HepG2 (cell line): ENCODE data around the gene TSHZ2. TPM values are rescaled to one million over a fixed set of nuclear protein-coding genes. Genes with fewer than 3 reads are reported as not detected.

ENCODE experiments used
- HNRNPK ChIP-seq: fragments of 200-400 bp; formaldehyde crosslinking; IDR thresholded peaks from 2 replicates; pipeline ENCODE4 v1.6.1; 2018; ENCODE audit warnings: low read length, low read depth, moderate library complexity, mild to moderate bottlenecking; ENCODE audit not compliant: poor library complexity, severe bottlenecking
- MAFF ChIP-seq: IDR thresholded peaks from 2 replicates; pipeline ENCODE4 v1.6.1; 2011; ENCODE audit warnings: low read depth, low read length, improper control_type of control experiment
- PAXIP1 ChIP-seq: sonication (generic); formaldehyde crosslinking; conservative IDR thresholded peaks from 2 replicates; pipeline ENCODE4 v1.4.0; 2020; ENCODE audit warnings: mild to moderate bottlenecking, missing genetic modification reagents, moderate library complexity
- RERE ChIP-seq: IDR thresholded peaks from 2 replicates; pipeline ENCODE4 v1.6.1; 2016; ENCODE audit warnings: low read depth, missing genetic modification reagents, missing compliant biosample characterization
- SNRNP70 ChIP-seq: fragments of 200-400 bp; formaldehyde crosslinking; IDR thresholded peaks from 2 replicates; pipeline ENCODE4 v1.6.1; 2017; ENCODE audit warnings: mild to moderate bottlenecking, low read depth, low read length, moderate library complexity
- SOX5 ChIP-seq: IDR thresholded peaks from 2 replicates; pipeline ENCODE4 v1.6.1; 2016; ENCODE audit warnings: borderline replicate concordance
- ZBTB44 ChIP-seq: sonication (generic); formaldehyde crosslinking; IDR thresholded peaks from 2 replicates; pipeline ENCODE4 v1.4.0; 2020; ENCODE audit warnings: missing genetic modification reagents
- ZBTB8A ChIP-seq: sonication (generic); formaldehyde crosslinking; IDR thresholded peaks from 2 replicates; pipeline ENCODE4 v1.4.0; 2020; ENCODE audit warnings: mild to moderate bottlenecking, low read depth, missing genetic modification reagents, borderline replicate concordance
- ZNF18 ChIP-seq: sonication (generic); formaldehyde crosslinking; IDR thresholded peaks from 2 replicates; pipeline ENCODE4 v1.8.0; 2022; ENCODE audit warnings: mild to moderate bottlenecking, missing genetic modification reagents; ENCODE audit not compliant: insufficient replicate concordance
- polyA plus RNA-seq, 8 experiments: library from polyadenylated mRNA; depleted of rRNA in 3 of 8; stranded (reverse) in 7 of 8; unstranded in 1 of 8; fragments of >200 nt; fragmentation: Illumina TruSeq in 4 of 8; extraction: Trizol in 4 of 8; gene quantifications; 2 replicates each; pipeline versions ENCODE4 v1.2.1 to v1.2.3, GENCODE V29; 2011 to 2016; ENCODE audit warnings: low read depth in 4 of 8, missing spikeins in 1 of 8, mixed read lengths in 1 of 8; ENCODE audit not compliant: insufficient read depth in 1 of 8
- total RNA-seq, 5 experiments: library from RNA; depleted of rRNA; stranded (reverse); fragments of >200 nt; fragmentation: Illumina TruSeq; extraction: Trizol; gene quantifications; 2 replicates each; pipeline ENCODE4 v1.2.3, GENCODE V29; 2016; ENCODE audit warnings: low read depth in 1 of 5

The TSHZ2 gene
- total and polyA plus RNA-seq, 2 of the 13 experiments (the other 11 are each of a cell fraction or from before 2014, with no cell fraction given) = 0.01 TPM; not detected in 1

- TF ChIP-seq ZNF18 (no peak), RERE (no peak), SOX5 (CRISPR knock-in tag) (no peak), HNRNPK (no peak), ZBTB44 (CRISPR knock-in tag) (no peak), ZBTB8A (CRISPR knock-in tag) (no peak), MAFF (no peak), PAXIP1 (CRISPR knock-in tag) (no peak), SNRNP70 (no peak)
Observed at GRCh38 chr20:53216856-53217576, 244.9 kb downstream of the TSHZ2 start (continued).
